Measurements from ENCODE around the gene TRIO.

DNA sequence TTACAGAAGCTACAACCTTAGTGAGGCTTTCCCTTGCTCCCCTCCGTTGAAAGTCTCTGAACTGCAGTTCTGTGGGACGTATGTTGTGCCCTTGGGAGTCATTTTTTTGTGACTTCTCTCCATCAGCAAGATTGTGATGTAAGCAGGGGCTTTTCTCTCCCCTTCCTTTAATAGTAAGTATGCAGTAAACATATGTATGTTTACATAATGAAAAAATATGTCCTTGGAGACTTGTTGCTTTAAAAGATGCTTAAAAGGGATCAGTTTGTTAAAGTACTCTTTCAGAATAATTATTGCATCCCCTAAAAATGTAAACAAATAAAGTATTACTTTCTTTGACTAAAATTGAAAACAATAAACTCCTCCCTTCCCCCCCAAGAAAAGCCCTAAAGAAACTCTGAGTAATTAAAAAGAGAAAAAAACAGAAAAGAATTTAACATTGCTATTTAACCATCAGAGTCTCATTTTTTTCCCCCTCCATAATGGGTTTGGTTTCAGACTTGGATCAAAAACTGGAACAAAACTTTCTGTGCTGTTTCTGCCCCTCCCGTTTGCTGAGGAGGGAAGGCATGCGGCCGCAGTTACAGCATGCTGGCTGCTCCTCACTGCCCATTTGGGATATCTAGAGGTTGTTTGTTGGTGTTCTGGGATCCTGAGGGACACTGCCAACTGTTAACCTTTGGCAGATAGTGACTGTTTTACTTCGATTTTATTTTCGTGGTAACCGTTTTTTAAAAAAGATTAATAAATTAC lies 40.2 kb downstream of the TRIO start:
- TF ChIP-seq SIN3A (IDR thresholded peaks at IDR 0.05; ENCODE audit: borderline replicate concordance, insufficient read depth, low read length) (no peak), TAF1 (IDR thresholded peaks at IDR 0.05; ENCODE audit: borderline replicate concordance, insufficient read depth, low read length) (no peak), POLR2AphosphoS5 (IDR thresholded peaks at IDR 0.05; ENCODE audit: low read depth, low read length) (no peak), FOXP2 (optimal IDR thresholded peaks at IDR 0.05; ENCODE audit: borderline replicate concordance, extremely low read depth, extremely low read length, insufficient read depth) (no peak)
- TF ChIP-seq, protein P1, sequence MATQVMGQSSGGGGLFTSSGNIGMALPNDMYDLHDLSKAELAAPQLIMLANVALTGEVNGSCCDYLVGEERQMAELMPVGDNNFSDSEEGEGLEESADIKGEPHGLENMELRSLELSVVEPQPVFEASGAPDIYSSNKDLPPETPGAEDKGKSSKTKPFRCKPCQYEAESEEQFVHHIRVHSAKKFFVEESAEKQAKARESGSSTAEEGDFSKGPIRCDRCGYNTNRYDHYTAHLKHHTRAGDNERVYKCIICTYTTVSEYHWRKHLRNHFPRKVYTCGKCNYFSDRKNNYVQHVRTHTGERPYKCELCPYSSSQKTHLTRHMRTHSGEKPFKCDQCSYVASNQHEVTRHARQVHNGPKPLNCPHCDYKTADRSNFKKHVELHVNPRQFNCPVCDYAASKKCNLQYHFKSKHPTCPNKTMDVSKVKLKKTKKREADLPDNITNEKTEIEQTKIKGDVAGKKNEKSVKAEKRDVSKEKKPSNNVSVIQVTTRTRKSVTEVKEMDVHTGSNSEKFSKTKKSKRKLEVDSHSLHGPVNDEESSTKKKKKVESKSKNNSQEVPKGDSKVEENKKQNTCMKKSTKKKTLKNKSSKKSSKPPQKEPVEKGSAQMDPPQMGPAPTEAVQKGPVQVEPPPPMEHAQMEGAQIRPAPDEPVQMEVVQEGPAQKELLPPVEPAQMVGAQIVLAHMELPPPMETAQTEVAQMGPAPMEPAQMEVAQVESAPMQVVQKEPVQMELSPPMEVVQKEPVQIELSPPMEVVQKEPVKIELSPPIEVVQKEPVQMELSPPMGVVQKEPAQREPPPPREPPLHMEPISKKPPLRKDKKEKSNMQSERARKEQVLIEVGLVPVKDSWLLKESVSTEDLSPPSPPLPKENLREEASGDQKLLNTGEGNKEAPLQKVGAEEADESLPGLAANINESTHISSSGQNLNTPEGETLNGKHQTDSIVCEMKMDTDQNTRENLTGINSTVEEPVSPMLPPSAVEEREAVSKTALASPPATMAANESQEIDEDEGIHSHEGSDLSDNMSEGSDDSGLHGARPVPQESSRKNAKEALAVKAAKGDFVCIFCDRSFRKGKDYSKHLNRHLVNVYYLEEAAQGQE (IDR thresholded peaks at IDR 0.05; ENCODE audit: insufficient read depth in 1 of 2, low read depth in 2 of 2, low read length in 2 of 2): no peak

All from PFSK-1 (cell line).